ENCODE data around the gene RING1. TPM values are rescaled to one million over a fixed set of nuclear protein-coding genes. Genes with fewer than 3 reads are reported as not detected.

Gene RING1
- total RNA-seq, 1 experiment from 2014 or later: 31.0 TPM

DNA sequence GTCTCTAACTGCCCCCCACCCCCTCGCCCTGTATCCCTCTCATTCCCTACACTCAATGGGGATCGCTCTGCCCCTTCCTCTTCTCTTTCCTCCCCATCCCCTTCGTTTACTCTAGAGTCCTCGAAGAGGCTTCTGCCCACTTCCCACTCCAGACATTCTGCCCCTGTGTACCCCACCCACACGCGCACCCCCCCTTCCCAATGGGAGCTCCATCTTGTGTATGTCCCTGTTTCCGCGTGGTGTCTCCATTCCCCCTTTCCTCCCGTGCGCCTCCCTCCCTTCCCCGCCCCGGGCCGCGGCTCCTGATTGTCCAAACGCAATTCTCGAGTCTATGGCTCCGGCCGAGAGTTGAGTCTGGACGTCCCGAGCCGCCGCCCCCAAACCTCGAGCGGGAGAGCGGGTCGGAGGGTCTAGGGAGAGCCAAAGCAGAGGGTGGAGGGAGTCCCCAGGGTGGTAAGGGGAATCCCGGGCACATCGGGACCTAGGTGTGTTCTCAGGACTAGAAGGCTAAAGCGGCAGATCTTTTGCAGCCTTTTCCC is 679 bp upstream of the RING1 start:
- Histone ChIP-seq H2BK15ac (ENCODE audit: low read depth, low read length) (no peak overlapping the region), H3K79me2 (ENCODE audit: insufficient read depth, low read length) (no peaks in the 10 kb centered on the region), H3K27ac (ENCODE audit: insufficient read length, low read depth, low read length) (no peak overlapping the region), H3K79me1 (ENCODE audit: insufficient read depth, low read depth, low read length, poor library complexity, severe bottlenecking) (no peaks in the 10 kb centered on the region), H2BK12ac (ENCODE audit: insufficient read length, low read depth, low read length) (no peak overlapping the region), H4K91ac (ENCODE audit: insufficient read length, low read depth, low read length) (no peak overlapping the region), H3K4me1 (ENCODE audit: insufficient read depth, low read length) (peaks cover 6% of the 10 kb centered on the region; the same call in 1 of the 2 replicates), H2BK5ac (ENCODE audit: insufficient read length, low read length) (no peak overlapping the region), H2BK20ac (ENCODE audit: low read depth, low read length, poor library complexity, severe bottlenecking) (no peak overlapping the region), H3K14ac (ENCODE audit: insufficient read depth, low read length) (no peak overlapping the region), H3K23me2 (ENCODE audit: insufficient read length, low read depth, low read length, poor library complexity, severe bottlenecking) (peaks cover 18% of the 10 kb centered on the region), H3K9me3 (ENCODE audit: control insufficient read depth, low read depth, low read length) (no peaks in the 10 kb centered on the region), H3K23ac (ENCODE audit: insufficient read length, low read depth, low read length) (no peak overlapping the region), H2AFZ (ENCODE audit: low read length) (no peak overlapping the region), H4K8ac (replicated peaks; ENCODE audit: insufficient read length, low read depth, low read length) (no peak overlapping the region), H3K27me3 (ENCODE audit: insufficient read depth, low read length) (peaks cover 30% of the 10 kb centered on the region; the same call in 1 of the 2 replicates), H4K5ac (ENCODE audit: insufficient read length, low read depth, low read length) (no peak overlapping the region), H2BK120ac (ENCODE audit: low read depth, low read length, poor library complexity, severe bottlenecking) (no peak overlapping the region), H3K56ac (ENCODE audit: insufficient read length, low read depth, low read length) (no peak overlapping the region), H3T11ph (ENCODE audit: low read length) (no peak overlapping the region), H3K9ac (ENCODE audit: extremely low read depth, insufficient read length, low read length) (no peak overlapping the region), H4K20me1 (ENCODE audit: control insufficient read depth, insufficient read depth, insufficient read length) (peaks cover 3% of the 10 kb centered on the region), H3K4me2 (ENCODE audit: insufficient read depth, insufficient read length, low read length) (peak overlapping the region; percentile 80), H2AK5ac (ENCODE audit: insufficient read length, low read length) (no peak overlapping the region), H3K4ac (ENCODE audit: low read depth, low read length) (no peak overlapping the region), H3K18ac (ENCODE audit: insufficient read length, low read depth, low read length) (no peak overlapping the region)
- Mint-ChIP-seq H3K4me1 (peaks cover 37 to 47% of the 10 kb centered on the region in 2 experiments), H3K9me3 (no peaks in the 10 kb centered on the region; a peak in 1 of 5 replicates), H3K36me3 (ENCODE audit: insufficient read depth in 1 of 3, low read depth in 3 of 3) (peaks cover 20 to 41% (median 28%) of the 10 kb centered on the region in 3 experiments), H3K27ac (peak overlapping the region in 1 of 3 experiments; percentile 82; a peak in 1 of 7 replicates), H3K4me3 (peak overlapping the region; percentile 83 to 95), H3K27me3 (ENCODE audit: low read depth) (peaks cover 59% of the 10 kb centered on the region)
- no CpG with 5 or more reads among the region's 29 CpGs for whole genome bisulfite sequencing (ENCODE audit: extremely low coverage, insufficient read length, low lambda C conversion rate)
- DNase-seq: no peak
- TF ChIP-seq, protein P1, sequence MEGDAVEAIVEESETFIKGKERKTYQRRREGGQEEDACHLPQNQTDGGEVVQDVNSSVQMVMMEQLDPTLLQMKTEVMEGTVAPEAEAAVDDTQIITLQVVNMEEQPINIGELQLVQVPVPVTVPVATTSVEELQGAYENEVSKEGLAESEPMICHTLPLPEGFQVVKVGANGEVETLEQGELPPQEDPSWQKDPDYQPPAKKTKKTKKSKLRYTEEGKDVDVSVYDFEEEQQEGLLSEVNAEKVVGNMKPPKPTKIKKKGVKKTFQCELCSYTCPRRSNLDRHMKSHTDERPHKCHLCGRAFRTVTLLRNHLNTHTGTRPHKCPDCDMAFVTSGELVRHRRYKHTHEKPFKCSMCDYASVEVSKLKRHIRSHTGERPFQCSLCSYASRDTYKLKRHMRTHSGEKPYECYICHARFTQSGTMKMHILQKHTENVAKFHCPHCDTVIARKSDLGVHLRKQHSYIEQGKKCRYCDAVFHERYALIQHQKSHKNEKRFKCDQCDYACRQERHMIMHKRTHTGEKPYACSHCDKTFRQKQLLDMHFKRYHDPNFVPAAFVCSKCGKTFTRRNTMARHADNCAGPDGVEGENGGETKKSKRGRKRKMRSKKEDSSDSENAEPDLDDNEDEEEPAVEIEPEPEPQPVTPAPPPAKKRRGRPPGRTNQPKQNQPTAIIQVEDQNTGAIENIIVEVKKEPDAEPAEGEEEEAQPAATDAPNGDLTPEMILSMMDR (conservative IDR thresholded peaks at IDR 0.05): no peak
